UCSD-AML1 (cell line): ENCODE measurements around the gene GNA15.
"Not testable (repeated sequence)": the region's sequence is repeated elsewhere in the genome, so short reads cannot be mapped to it uniquely, and the experiment has no call there.

ENCODE experiments used
- DNase-seq: peaks from one replicate; lab custom pipeline; 2025; ENCODE audit not compliant: unreplicated experiment; lab: John Stamatoyannopoulos, UW

Gene GNA15

DNA sequence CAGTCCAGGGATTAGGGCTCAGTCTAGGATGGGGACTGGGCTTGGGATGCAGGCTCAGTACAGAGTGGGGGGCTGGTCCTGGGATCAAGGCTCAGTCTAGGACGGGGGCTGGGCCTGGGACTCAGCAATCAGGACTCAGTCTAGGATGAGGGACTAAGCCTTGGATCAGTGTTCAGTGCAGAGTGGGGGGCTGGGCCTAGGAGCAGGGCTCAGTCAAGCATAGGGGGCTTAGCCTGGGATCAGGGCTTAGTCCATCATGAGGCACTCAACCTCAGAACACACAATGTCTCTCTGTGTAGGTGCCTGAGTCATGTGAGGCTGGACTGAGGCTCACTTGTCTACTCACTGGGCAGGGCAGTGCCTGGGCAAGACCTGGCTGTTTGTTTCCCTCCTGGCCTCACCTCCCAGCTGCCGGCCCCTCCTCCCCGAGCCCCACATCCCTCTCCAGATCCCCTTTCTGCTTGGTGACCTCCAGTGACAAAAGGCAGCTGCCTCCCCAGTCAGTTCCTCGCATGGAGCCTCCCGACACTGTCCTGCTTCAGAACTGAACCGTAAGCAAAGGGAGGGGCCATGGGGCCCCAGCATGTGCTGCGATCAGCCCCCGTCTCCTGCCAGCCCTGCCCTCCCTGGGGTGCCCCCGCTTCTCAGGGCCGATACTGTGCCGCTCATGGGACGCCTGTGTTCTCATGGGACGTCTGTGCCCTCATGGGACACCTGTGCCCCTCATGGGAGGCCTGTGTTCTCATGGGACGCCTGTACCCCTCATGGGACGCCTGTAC, 36.2 kb downstream of the GNA15 start:
- DNase-seq, result no peak

DNA sequence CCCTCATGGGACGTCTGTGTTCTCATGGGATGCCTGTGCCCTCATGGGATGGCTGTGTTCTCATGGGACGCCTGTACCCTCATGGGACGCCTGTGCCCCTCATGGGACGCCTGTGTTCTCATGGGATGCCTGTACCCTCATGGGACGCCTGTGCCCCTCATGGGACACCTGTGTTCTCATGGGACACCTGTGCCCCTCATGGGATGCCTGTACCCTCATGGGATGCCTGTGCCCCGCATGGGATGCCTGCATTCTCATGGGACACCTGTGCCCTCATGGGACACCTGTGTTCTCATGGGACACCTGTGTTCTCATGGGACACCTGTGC, 36.8 kb downstream of the GNA15 start:
- DNase-seq, result not testable (repeated sequence)

DNA sequence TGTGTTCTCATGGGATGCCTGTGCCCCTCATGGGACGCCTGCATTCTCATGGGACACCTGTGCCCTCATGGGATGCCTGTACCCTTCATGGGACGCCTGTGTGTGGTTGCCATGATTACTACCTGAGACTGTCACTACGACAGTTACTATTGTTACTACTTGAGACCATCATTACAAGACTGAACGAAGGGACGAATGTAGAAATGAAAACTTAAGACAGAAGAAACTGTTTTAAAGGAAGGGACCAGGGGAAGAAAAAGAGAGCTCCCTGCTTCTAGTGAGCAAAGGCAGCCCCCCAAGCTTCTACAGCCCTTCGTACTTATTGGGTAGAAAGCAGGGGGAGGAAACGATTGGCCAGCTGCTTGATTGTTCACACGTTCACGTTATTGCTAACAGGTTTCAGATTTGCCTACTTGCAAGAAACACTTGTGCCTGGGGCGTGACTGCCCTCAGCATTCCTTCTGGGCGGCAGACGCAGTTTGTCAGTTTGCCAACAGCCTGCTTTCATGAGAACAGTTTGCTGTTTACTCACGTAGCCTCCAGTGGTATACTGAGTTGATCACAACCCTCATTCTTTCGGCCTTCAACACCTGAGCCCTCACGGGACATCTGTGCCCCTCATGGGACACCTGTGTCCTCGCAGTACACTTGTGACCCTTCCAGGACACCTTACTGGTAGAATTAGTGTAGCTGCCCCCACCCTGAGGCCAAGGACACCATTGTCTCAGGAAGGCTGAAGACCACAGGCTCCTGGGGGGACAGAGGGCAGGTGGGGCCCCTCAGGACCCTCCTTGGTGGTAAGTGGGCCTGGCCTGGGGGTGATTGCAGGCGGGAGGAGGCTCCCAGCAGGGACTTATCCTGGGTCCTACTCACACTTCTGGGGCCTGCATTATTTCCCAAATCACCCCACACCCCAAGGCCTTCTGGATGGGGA, 40.2 kb downstream of the GNA15 start:
- no peak for DNase-seq

GRCh38 chr19:3176715-3177501, 41.1 kb downstream of the GNA15 start:
- DNase-seq, result no peak

DNA sequence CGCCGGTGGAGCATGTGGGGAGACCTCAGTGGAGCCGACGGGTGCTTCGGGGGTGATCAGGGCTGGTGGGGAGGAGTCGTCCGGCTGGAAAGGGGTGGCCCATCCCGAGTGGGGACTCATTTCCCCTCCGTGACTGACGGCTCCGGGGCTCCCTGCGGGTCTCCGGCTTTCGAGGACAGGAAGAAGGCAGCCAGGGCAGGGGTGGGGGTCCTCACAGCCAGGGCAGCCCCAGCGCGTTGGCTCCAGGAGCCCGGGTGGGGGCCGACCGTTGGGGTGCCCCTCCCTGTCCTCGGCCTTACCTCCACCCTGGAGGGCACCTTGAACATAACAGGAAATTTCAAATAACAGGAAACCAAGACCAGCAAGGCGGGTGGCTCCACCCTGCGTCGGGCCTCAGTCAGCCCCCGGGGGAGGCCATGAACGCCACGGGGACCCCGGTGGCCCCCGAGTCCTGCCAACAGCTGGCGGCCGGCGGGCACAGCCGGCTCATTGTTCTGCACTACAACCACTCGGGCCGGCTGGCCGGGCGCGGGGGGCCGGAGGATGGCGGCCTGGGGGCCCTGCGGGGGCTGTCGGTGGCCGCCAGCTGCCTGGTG, 42.6 kb downstream of the GNA15 start, which contains the start of gene S1PR4:
Gene S1PR4, plus strand, starts transcription at position 393 of the 596 bp plus-strand sequence. Its CDS starts 24 bp downstream, at position 417.
- DNase-seq, result peak; percentile 62

GRCh38 chr19:3178973-3179738, 43.3 kb downstream of the GNA15 start:
- peak; percentile 49 for DNase-seq

DNA sequence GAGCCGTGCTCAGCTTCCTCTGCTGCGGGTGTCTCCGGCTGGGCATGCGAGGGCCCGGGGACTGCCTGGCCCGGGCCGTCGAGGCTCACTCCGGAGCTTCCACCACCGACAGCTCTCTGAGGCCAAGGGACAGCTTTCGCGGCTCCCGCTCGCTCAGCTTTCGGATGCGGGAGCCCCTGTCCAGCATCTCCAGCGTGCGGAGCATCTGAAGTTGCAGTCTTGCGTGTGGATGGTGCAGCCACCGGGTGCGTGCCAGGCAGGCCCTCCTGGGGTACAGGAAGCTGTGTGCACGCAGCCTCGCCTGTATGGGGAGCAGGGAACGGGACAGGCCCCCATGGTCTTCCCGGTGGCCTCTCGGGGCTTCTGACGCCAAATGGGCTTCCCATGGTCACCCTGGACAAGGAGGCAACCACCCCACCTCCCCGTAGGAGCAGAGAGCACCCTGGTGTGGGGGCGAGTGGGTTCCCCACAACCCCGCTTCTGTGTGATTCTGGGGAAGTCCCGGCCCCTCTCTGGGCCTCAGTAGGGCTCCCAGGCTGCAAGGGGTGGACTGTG, 44.0 kb downstream of the GNA15 start:
- no peak for DNase-seq

- no peak for DNase-seq
Measured at GRCh38 chr19:3183721-3184641, 48.1 kb downstream of the GNA15 start.

DNA sequence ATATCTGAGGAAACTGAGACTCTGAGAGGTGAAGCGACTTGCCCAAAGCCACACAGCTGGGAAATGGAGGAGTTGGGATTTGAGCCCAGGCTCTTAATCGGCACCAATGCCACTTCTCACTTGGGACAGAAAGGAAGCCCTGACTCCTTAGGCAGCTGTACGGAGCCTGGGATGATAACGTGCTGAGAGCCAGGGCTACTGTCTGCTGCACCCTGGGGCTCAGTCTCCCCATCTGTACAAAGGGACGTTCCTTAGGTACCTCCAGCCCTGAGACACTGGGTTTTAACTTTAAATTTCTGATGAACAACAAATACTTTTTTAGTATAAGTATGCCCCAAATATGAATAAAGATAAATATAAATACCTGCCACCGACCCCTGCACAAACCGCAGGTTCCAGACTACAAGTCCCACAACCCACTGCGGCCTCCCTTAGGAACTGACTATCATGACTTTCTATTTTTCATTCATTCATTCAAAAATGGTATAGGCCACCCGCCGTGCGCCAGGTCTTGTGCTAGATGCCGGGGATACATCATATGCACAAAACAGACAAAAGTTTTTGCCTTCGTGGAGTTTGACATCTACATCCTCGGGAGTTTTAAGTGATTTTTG, 49.1 kb downstream of the GNA15 start:
- no peak for DNase-seq

- peak; percentile 94 for DNase-seq
Measured at GRCh38 chr19:3185461-3186159, 49.8 kb downstream of the GNA15 start, which contains the start of gene NCLN. TSS of gene NCLN (plus strand) at chr19:3185930. CDS start at chr19:3186031, 101 bp downstream.

DNA sequence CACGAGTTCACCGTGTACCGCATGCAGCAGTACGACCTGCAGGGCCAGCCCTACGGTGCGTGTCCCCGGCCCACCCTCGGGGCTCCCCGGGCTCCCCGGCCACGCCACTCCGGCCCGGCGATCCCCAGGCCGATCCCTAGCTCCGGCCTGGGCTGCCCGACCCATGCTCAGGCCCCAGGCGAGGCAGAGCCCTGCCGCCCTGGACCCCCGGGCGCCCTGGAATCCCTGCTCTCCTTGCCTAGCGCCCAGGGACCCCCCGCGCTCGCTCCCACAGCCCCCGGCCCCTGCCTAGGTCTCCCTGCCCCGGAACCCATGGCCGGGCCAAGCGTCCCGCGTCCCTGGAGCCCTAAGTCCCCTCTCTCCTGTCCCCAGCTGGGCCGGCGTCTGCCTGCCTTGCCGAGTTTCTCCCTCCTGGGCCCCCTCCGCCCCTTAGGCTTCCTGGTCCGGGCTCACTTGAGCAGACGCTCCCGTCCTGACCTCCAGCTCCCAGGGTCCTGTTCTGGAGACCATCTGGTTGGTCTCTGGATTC, 50.4 kb downstream of the GNA15 start:
- no peak for DNase-seq

GRCh38 chr19:3186891-3187661, 51.2 kb downstream of the GNA15 start:
- DNase-seq, result no peak

DNA sequence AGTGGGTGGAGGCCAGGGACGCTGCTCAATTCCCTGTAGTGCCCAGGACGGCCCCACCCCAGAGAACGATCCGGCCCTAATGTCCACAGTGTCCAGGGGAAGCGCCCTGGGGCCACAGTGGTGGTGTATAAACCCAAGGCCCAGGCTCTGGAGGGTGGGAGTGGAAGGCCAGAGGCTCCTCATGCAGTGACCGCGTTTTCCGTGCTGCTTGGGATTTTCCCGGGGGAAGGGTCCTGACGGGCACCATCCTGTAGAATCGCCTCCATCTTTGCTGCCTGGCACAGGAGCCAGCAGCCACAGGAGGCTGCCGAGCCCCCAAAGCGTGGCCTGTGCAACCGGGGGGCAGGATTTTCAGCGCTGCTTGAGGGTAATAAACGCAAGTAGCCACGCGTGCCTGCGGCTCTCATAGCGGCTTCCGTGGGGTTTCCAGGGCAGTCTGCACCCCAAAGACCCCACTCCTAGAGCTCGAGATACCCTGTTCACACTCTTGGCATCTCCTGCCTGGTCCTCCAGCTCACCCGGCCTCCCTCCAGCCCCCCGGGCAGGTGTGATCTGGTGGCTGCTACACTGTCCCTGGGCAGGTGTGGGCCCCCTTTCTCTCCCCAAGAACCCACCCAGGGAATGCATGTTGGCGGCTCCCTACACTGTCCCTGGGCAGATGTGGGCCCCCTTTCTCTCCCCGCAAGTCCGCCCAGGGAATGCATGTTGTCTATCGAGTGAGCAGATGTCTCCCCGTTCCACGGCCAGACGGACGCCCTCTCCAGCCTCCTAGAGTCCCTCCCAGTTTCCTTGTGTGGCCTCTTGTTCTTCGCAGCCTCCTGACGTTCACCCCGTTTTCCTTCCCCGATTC, 52.1 kb downstream of the GNA15 start:
- no peak for DNase-seq

DNA sequence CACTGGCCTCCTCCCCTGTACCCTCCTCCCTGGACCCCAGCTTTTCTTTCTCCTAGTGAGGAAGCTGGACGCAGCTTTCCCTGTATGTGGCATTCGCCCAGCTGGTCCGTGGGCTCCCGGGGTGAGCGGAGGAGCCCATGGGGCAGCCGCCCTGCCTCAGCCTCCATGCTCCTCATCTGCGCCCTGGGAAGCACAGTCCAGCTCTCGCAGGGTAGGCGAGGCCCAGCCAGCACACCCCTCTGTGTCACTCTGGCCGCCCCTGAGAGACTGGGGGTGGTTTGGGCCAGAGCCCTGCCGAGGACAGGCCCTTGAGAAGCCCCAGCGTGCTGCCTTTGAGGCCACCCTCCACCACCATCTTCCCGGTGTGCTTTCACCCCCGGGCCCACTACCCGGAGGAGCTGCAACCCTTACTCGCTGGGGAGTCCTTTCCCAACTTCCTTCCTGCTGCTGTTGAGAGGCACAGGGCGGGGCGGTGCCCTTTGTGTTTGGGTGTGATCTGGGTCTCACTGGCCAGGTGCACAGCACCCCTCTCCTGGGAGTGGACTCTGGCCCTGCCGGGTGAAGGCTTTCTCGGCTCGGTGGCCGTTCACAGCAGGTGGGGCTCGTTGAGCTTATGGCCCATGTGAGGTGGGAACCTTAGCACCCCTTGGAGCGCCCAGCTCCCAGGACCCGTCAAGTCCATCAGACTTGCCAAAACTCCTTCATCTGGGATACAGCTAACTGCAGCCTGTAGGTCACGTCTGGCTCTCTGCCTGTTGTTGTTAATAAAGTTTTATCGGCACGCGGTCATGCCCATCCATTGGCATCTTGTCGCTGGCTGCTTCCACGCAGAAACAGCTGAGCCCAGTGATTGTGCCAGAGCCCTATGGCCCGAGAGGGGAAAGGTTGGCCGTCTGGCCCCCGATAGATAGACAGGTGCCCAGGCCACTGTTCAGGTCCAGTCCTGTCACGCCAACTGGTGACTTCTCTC, 53.1 kb downstream of the GNA15 start:
- DNase-seq, result peak; percentile 40
